Activated T-cell treated with anti-CD3 and anti-CD28 coated beads, Interleukin-2, amount 50 U/mL, for 24 hours (primary cell): ENCODE measurements around the gene NID1.
"Not testable (repeated sequence)": the region's sequence is repeated elsewhere in the genome, so short reads cannot be mapped to it uniquely, and the experiment has no call there.

Source experiments
- DNase-seq: peaks from one replicate; pipeline ENCODE4 v3.0.0-alpha.2; 2020
- H3K27ac Mint-ChIP-seq: 2 replicates; pipeline ENCODE4 v1.8.0; 2020; ENCODE audit warnings: mild to moderate bottlenecking, mixed read lengths
- H3K27me3 Mint-ChIP-seq: 2 replicates; pipeline ENCODE4 v1.8.0; 2020; ENCODE audit warnings: mixed read lengths
- H3K36me3 Mint-ChIP-seq: 2 replicates; pipeline ENCODE4 v1.8.0; 2020; ENCODE audit warnings: low read depth, mixed read lengths
- H3K4me1 Mint-ChIP-seq: 2 replicates; pipeline ENCODE4 v1.8.0; 2020; ENCODE audit warnings: low read depth, mixed read lengths
- H3K4me3 Mint-ChIP-seq: 2 replicates; pipeline ENCODE4 v1.8.0; 2020; ENCODE audit warnings: mild to moderate bottlenecking, moderate library complexity, mixed read lengths
- H3K9me3 Mint-ChIP-seq: 2 replicates; pipeline ENCODE4 v1.8.0; 2020; ENCODE audit warnings: mixed read lengths

Gene NID1

DNA sequence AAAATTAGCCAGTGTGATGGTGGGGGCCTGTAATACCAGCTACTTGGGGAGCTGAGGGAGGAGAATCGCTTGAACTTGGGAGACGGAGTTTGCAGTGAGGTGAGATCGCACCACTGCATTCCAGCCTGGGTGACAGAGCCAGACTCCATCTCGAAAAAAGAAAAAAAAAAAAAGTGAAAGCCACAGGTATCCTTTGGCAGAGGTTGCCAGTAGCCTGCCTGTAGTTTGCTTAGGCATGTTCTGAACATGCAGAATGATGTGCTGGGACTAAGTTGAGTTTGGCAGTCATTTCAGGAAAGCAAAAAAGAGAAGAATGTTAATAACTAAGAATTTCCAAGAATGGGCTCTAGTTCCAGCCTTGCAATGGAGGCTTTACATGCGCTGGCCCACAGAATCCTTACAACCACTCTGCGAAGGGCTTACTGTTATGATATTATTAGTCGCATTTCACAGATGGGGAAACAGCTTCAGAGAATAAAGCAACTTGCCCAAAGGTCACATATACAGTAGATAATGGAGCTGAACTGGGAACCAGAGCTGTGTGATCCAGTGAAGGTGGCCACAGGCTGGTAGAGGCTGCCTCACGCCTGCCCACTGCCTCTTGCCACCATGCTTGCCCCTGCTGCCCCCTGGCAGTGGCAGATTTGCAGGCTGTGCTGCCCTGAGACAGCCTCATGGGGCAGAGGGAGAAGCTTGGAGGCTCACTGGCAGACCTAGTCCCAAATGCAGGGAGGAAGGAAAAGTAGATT lies 131.7 kb downstream of the NID1 start:
- H3K27me3 Mint-ChIP-seq, result no peaks in the 10 kb centered on the region
- no peak overlapping the region for H3K27ac Mint-ChIP-seq
- H3K9me3 Mint-ChIP-seq, result no peaks in the 10 kb centered on the region
- H3K4me1 Mint-ChIP-seq, result peaks cover 19% of the 10 kb centered on the region
- no peak overlapping the region for H3K4me3 Mint-ChIP-seq
- H3K36me3 Mint-ChIP-seq, result no peaks in the 10 kb centered on the region
- peak; percentile 18 for DNase-seq

DNA sequence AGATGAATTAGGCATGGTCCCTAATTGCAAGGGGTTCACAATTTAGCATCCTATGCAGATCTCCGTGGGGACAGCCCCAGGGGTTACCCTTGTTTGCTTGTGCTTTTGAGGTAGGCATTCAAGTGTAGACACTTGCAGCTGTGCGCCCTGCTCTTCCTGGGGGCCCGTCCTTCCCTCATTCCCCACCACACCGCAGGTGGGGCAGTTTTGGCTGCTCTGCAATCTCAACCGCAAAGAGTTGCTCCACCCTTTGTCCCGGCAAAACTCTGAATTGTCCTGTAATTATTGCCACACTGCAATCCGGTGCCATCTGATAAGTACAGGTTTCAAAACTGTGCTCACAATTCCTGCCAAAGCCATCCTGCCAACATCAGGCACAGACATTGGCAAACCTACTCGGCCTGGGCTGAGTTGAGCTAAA lies 132.8 kb downstream of the NID1 start:
- no peak overlapping the region for H3K4me3 Mint-ChIP-seq
- peaks cover 14% of the 10 kb centered on the region for H3K4me1 Mint-ChIP-seq
- no peaks in the 10 kb centered on the region for H3K36me3 Mint-ChIP-seq
- H3K27ac Mint-ChIP-seq, result no peak overlapping the region
- DNase-seq, result peak; percentile 19
- H3K27me3 Mint-ChIP-seq, result no peaks in the 10 kb centered on the region
- no peaks in the 10 kb centered on the region for H3K9me3 Mint-ChIP-seq

DNA sequence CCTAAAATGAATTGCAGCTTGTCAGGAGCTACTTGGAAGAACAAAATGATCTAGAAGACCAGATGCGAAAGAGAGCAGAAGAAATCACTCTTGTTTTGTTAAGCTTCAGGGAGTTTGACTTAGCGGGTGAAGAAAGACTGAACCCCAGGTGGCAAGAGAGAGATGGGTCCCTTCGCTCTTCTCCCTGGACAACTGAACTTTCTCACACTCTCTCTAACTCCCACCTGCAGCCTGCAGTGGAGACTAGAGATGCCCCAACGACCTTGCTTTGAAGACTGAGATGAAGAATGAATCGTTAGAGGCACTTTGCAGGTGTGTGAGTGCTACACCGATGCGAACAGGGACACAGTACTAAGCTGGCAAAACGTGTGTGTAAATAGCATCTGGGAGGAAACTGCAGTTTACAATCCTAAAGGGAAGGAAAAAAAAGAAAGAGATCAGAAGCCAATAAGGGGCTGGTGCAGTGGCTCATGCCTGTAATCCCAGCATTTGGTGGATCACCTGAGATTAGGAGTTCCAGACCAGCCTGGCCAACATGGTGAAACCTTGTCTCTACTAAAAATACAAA lies 133.6 kb downstream of the NID1 start:
- H3K4me1 Mint-ChIP-seq, result peaks cover 13% of the 10 kb centered on the region
- peak; percentile 8 for DNase-seq
- H3K9me3 Mint-ChIP-seq, result no peaks in the 10 kb centered on the region
- no peak overlapping the region for H3K27ac Mint-ChIP-seq
- H3K27me3 Mint-ChIP-seq, result no peaks in the 10 kb centered on the region
- H3K4me3 Mint-ChIP-seq, result no peak overlapping the region
- H3K36me3 Mint-ChIP-seq, result no peaks in the 10 kb centered on the region

DNA sequence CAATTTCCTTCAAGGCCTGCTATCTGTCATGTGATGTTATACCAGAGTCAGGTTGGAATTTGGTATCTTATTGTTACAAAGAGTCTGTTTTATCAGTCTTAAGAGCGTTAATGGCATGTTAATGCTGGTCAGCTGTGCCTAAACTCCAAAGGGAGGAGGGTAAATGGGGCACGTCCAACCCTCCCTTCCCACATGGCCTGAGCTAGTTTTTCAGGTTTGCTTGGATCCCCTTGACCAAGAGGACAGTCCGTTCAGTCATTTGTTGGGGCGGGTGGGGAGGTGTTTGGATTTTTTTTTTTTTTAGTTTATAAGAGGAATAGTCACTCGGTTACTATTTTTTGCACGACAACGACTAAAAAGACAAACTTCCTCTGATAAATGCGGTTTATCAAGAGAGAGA lies 134.3 kb downstream of the NID1 start:
- no peaks in the 10 kb centered on the region for H3K36me3 Mint-ChIP-seq
- H3K4me3 Mint-ChIP-seq, result no peak overlapping the region
- no peaks in the 10 kb centered on the region for H3K9me3 Mint-ChIP-seq
- no peaks in the 10 kb centered on the region for H3K27me3 Mint-ChIP-seq
- peaks cover 7% of the 10 kb centered on the region for H3K4me1 Mint-ChIP-seq
- no peak for DNase-seq
- no peak overlapping the region for H3K27ac Mint-ChIP-seq

GRCh38 chr1:235929216-235929615 lies 135.7 kb downstream of the NID1 start:
- H3K4me1 Mint-ChIP-seq, result peaks cover 11% of the 10 kb centered on the region
- H3K4me3 Mint-ChIP-seq, result no peak overlapping the region
- H3K27ac Mint-ChIP-seq, result no peak overlapping the region
- H3K9me3 Mint-ChIP-seq, result no peaks in the 10 kb centered on the region
- H3K36me3 Mint-ChIP-seq, result no peaks in the 10 kb centered on the region
- no peaks in the 10 kb centered on the region for H3K27me3 Mint-ChIP-seq
- no peak for DNase-seq

DNA sequence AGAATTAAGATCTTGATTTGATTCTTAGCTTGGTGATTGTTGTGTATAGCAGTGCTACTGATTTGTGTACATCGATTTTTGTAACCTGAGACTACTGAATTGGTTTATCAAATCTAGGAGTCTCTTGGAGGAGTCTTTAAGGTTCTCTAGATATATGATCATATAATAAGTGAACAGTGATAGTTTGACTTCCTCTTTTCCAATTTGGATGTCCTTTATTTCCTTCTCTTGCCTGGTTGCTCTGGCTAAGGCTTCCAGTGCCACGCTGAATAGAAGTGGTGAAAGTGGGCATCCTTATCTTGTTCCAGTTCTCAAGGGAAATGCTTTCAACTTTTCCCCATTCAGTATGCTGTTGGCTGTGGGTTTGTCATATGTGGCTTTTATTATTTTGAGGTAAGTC lies 136.7 kb downstream of the NID1 start:
- H3K4me3 Mint-ChIP-seq, result no peak overlapping the region
- H3K27me3 Mint-ChIP-seq, result no peaks in the 10 kb centered on the region
- no peaks in the 10 kb centered on the region for H3K9me3 Mint-ChIP-seq
- no peaks in the 10 kb centered on the region for H3K36me3 Mint-ChIP-seq
- peaks cover 20% of the 10 kb centered on the region for H3K4me1 Mint-ChIP-seq
- no peak overlapping the region for H3K27ac Mint-ChIP-seq
- DNase-seq, result no peak

- H3K36me3 Mint-ChIP-seq, H3K27me3 Mint-ChIP-seq, H3K27ac Mint-ChIP-seq, H3K9me3 Mint-ChIP-seq, H3K4me3 Mint-ChIP-seq, DNase-seq: not testable (repeated sequence)
- peaks cover 25% of the 10 kb centered on the region for H3K4me1 Mint-ChIP-seq
Measured at GRCh38 chr1:235927551-235927950, 137.3 kb downstream of the NID1 start.
